ENCODE data around the gene MRGPRF. TPM values are rescaled to one million over a fixed set of nuclear protein-coding genes. Genes with fewer than 3 reads are reported as not detected.

MRGPRF gene
- polyA plus RNA-seq, 3 donors: 2.0 to 34.5 (median 26.1) TPM

DNA sequence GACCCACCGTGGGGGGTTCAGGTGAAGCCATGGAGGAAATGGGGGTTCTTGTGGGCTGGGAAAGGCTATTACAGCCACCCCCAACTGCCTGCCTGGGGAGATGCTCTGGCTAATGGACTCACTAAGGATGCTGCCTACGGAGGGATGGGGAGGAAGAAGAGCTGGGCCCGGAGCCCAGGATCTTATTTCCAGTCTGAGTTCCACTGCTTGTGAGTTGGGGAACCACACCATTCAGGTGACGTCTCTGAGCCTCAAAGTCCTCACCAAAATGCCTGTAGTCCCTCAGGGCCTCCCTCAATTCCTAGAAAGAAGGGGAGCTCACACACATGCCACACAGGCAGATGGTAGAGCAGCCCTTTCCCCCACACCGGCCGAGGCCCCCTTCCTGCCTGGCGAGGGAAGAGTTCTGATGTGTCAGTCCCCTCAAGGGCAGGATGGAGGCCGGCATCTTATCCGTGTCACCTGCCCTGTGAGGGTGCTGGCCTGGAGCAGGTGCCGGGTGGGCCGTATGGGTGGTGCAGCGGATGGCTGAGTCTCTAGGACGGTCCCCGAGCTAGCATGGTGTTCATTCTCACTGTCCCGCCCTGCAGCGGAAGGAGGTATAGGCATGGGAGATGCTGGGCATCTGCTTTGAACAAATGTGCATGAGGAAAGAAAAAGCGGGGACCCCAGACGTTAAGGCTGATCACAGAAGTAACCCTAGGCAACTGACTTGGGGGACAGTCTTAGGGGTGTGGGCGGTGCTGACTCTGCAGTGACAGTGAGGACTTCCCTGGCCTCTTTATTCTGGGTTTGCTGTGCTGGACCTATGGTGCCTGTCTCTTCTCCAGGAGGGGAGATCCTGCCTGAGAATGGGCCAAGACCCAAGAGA is 15.7 kb downstream of the MRGPRF start:
- 83 to 87% (median 87%) methylated on average over 19 of the region's 19 CpGs for WGBS, 3 donors
- H3K27ac ChIP-seq (ENCODE audit: low read depth, low read length): no peak overlapping the region

DNA sequence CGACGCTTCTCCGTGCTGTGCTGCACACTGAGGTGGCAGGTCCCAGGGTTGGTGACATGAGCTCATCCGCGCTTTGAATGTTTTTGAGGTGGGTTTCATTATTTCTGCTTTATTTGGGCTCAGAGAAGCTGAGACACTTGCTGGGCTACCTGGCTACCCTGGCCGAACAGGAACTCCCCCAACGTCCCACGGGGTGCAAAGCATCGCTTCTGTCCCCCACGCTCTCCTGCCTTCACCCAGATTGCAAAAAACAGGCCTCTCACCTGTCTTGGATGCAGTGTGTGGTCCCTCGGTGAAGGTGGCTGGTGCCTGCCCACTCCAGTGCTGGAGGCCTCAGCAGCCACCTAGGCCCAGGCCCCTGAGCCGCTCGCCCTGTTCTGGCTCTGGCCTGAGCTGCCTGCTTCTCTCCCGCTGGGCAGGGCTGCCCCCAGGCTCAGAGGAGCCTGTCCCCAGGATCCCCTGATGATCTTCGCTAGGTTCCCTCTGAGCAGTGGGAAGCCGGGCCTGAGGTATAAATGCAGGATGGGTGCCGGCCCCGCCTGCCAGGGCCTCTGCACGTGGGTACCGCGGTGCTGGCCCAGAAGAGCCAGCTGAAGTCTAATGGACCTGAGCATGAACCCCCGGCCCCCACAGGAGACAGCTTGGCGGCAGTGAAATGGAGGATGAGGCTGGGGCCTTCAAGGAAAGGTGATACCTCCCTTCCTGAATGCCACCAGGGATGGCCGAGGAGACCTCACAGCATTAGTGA is 16.5 kb downstream of the MRGPRF start:
- 93 to 96% (median 96%) methylated on average over 23 to 24 of the region's 24 CpGs for WGBS, 3 donors

DNA sequence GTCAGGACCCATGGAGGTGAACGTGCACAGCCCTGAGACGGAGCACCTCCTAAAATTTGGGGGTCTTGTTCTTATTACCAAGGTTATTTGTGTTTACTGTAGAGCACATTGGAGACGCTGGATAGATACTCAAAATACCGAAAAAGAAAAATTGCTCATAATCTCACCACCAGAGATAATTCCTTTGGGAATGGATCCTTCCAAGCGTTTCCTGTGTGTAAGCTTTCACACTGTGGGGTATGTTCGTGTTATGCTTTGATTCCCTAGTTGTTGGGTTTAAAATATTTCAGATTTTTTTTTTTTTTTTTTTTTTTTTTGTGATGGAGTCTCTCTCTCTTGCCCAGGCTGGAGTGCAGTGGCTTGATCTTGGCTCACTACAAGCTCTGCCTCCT is 18.2 kb downstream of the MRGPRF start:
- H3K27ac ChIP-seq (ENCODE audit: low read depth, low read length): no peak overlapping the region
- 63 to 73% (median 67%) methylated on average over 6 of the region's 6 CpGs for WGBS, 3 donors

More for the DNA sequence above, 16.5 kb downstream of the MRGPRF start:
- no peak overlapping the region for H3K27ac ChIP-seq (ENCODE audit: low read depth, low read length)

DNA sequence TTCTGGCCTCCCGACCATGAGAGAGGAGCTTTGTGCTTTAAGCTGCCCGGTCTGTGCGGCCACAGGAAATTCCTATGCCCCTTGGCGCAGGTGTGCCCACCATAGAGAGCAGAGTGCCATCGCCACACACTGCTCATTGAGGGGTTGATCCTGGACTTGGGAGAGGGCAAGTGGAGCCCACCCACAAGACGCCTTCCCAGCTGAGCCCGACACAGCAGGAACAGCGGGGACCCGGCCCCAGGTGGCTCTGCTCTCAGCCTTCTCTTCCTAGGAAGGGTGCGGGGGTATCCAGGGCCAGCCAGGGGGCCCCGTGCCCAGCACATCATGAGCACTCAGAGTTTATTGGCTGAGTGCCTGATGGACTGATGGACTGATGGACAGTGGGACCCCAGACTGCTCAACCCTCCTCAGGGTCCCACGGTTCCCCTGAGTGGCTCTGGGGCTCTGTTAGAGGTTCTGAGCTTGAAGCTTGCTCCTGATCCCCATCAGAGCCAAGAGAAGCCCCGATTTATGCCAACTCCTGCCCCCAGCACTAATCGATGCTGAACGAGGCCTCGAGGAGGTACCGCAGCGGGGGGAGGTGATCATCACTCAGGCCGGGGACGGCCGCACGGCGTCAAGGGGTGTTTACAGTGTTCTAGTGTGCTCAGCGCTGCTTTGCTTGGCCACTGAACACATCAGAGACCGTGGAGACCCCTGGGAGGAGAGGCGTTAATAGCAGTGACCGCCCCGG is 18.7 kb downstream of the MRGPRF start:
- 67 to 82% (median 78%) methylated on average over 28 of the region's 28 CpGs for WGBS, 3 donors

DNA sequence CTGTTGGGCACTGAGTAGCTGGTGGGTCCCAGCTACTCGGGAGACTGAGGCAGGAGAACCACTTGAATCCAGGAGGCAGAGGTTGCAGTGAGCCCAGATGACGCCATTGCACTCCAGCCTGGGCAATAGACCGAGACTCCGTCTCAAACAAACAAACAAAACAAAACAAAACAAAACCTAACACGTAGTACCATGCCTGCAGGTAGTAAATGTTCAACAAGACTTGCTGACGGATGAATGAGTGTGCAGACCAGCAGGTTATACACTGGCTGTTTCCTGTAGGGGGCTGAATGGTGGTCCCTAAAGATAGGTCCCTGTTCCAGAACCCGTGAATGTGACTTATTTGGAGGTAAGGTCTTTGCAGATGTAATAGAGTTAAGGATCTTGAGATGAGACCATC is 19.5 kb downstream of the MRGPRF start:
- no peak overlapping the region for H3K27ac ChIP-seq (ENCODE audit: low read depth, low read length)
- WGBS, 3 donors: 66 to 84% (median 82%) methylated on average over 7 of the region's 7 CpGs

More for the DNA sequence above, 18.7 kb downstream of the MRGPRF start:
- H3K27ac ChIP-seq (ENCODE audit: low read depth, low read length): no peak overlapping the region

- no peak overlapping the region for H3K27ac ChIP-seq (ENCODE audit: low read depth, low read length)
- WGBS, 3 donors: 59 to 63% (median 60%) methylated on average over 14 of the region's 14 CpGs
Measured at GRCh38 chr11:68992743-68993255, 20.2 kb downstream of the MRGPRF start.

DNA sequence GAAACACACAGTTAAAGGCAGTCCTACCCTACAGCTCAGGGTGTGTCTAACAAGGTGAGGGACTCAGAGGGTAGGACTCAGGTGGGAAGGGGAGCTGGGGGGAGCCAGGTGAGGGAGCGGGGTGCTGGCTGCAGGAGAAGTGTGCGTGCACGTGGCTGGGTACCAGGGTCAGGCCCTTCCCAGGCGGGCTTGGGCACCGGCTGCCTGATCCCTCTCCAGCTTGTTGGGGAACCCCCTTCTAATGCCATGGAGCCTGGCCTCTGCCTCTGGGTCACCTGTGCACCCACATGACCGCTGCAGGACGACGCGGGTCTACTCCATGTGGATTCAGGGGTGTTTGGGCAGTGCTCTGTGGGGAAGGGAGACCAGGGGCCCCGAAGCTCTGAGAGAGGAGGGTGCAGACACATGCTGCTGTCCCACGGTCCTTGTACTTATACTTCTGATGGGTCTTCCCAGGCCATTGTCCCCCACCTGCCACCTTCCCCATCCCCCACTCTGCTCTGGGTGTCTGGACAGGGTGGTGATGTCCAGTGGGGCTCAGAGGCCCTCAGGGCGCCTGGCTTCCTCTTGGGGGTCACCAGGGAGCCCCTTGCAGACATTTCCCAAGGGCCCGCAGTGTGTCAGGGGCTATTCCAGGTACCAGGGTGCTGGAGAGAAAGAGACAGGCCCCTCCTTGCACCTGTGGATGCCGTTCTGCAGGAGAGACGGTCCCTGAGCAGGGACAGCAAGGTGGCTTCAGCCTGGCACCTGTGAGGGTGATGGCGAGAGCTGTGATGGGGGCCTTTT is 21.9 kb downstream of the MRGPRF start:
- H3K27ac ChIP-seq (ENCODE audit: low read depth, low read length): no peak overlapping the region
- WGBS, 3 donors: 79 to 90% (median 86%) methylated on average over 12 to 16 of the region's 16 CpGs

GRCh38 chr11:68989936-68990606 is 23.0 kb downstream of the MRGPRF start:
- WGBS, 3 donors: 82 to 91% (median 86%) methylated on average over 8 of the region's 8 CpGs
- no peak overlapping the region for H3K27ac ChIP-seq (ENCODE audit: low read depth, low read length)

DNA sequence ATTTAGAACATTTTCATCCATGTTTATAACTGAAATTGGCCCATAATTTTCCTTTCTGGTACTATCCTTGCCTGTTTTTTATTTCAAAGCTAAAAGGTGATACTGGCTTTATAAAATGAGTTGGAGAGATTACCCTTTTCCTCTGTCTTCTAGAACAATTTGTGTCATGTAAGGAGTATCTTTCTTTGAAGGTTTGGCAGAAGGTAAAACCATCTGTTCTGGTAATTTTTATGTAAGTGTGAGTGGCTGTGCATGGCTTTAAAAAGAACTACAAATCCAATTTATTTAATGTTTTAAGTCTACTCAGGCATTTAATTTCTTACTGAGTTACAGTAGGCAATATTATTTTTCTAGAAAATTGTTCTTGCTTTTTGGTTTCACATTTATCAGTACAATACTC is 24.6 kb downstream of the MRGPRF start:
- no peak overlapping the region for H3K27ac ChIP-seq (ENCODE audit: low read depth, low read length)

DNA sequence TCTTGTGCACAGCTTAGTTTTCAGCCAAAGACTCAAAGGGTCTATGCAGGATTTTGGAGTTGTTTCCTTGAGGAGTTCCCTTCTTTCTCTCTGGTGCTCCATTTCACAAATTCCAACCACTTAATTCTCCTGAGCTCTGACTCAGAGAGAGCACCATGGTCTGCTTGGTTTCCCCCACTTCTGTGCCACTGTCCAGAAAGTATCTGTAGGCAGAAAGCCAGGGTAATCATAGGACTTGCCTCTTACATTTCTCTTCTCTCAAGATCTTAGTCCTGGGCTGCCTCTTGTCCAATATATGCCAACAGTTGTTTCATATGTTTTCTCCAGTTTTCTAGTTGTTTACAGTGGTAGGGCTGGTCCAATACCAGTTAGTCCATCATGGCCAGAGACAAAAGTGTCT is 25.8 kb downstream of the MRGPRF start:
- no peak overlapping the region for H3K27ac ChIP-seq (ENCODE audit: low read depth, low read length)

GRCh38 chr11:68983801-68984200 is 29.2 kb downstream of the MRGPRF start:
- no peak overlapping the region for H3K27ac ChIP-seq (ENCODE audit: low read depth, low read length)
- 78 to 82% (median 80%) methylated on average over 6 of the region's 6 CpGs for WGBS, 3 donors

GRCh38 chr11:68982134-68982533 is 30.9 kb downstream of the MRGPRF start:
- no peak overlapping the region for H3K27ac ChIP-seq (ENCODE audit: low read depth, low read length)
- WGBS, 3 donors: 89 to 96% (median 92%) methylated on average over 2 of the region's 2 CpGs

- 75 to 86% (median 86%) methylated on average over 8 of the region's 8 CpGs for WGBS, 3 donors
Measured at GRCh38 chr11:68980776-68981065, 32.3 kb downstream of the MRGPRF start, which contains the start of gene MRGPRD. Gene MRGPRD (minus strand): TSS chr11:68980986. CDS start chr11:68980986, 0 bp downstream.

DNA sequence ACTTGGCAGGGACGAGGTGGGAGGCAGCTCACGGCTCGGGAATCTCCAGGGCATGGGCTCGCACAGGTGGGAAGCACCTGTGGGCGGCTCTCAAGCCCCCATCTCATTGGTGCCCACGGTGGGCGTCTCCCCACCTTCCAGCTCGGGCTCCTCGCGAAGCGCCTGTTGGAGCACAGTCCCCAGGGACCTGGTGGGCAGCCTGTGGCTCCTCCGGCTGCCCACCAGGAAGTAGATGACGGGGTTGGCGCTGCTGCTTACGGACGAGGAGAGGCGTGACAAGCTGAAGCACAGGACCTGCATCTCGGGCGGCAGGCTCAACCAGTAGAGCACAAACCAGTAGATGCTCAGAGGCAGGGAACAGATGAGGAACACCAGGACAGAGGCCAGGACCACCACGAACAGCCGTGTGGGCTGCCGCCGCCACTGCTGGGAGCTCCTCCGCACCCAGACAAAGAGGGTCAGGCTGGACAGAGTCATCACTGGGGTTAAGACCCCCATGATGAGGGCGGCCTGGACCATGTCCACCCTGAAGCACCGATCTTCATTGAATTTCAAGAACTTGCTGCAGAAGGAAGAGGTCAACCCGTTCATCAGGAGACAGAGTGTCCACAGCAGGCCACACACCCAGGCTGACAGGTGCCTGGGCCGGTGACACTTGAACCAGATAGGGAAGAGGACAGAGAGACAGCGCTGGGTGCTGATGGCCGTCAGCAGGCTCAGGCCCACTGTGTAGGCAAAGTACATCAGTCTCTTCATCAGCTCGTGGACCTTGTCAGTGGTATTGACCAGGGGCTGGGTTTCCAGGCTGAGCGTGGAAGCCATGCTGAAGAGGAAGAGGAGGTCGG is 32.9 kb downstream of the MRGPRF start:
- WGBS, 3 donors: 76 to 85% (median 85%) methylated on average over 33 of the region's 33 CpGs
- no peak overlapping the region for H3K27ac ChIP-seq (ENCODE audit: low read depth, low read length)

More at GRCh38 chr11:68980776-68981065, 32.3 kb downstream of the MRGPRF start, which contains the start of gene MRGPRD:
- H3K27ac ChIP-seq (ENCODE audit: low read depth, low read length): no peak within 1 kb of the TSS

- WGBS, 3 donors: 46 to 57% (median 48%) methylated on average over 15 of the region's 15 CpGs
- H3K27ac ChIP-seq (ENCODE audit: low read depth, low read length): no peak overlapping the region
Measured at GRCh38 chr11:68978931-68979594, 34.0 kb downstream of the MRGPRF start.

GRCh38 chr11:68978626-68978930 is 34.5 kb downstream of the MRGPRF start:
- WGBS, 3 donors: 43 to 48% (median 48%) methylated on average over 5 of the region's 5 CpGs
- no peak overlapping the region for H3K27ac ChIP-seq (ENCODE audit: low read depth, low read length)
